GM21360 (cell line): ENCODE measurements around the gene GPR141.
A peak's percentile ranks its signal among the peaks of the same experiment; 100 is the strongest.

ENCODE experiments used
- ATAC-seq: cut with Tn5 transposase; IDR thresholded peaks from one replicate; pipeline ENCODE4 v1.9.1; 2021; ENCODE audit warnings: mild to moderate bottlenecking, moderate library complexity; ENCODE audit not compliant: unreplicated experiment

GPR141 gene

DNA sequence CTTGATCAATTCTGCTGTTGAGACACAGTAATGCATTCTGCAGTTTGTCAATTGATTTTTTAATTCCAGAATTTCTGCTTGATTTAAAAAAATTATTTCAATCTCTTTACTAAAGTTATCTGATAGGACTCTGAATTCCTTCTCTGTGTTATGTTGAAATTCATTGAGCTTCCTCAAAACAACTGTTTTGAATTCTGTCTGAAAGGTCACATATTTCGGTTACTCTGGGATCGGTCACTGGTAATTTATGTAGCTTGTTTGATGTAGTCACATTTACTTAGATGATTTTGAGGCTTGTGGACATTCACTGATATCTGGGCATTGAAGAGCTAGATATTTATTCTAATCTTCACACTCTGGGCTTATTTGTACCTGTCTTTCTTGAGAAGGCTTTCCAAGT lies 97.6 kb downstream of the GPR141 start:
- ATAC-seq = no peak

DNA sequence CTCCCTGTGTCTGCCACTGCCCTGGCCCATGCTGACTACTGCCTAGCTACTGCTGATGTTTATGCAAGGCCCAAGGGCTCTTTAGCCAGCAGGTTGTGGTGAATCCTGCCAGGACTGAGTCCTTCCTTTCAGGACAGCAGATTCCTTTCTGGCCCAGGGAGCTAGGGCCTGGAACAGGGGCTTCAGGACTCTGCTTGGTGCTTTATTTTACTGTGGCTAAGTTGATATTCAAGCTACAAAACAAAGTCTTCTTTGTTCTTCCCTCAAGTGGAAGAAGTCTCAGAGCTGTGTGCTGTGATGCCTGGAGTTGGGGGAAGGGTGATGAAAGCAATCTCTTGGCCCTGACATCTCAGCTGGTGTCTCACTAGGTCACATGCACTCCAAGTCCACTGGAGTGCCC lies 98.6 kb downstream of the GPR141 start:
- ATAC-seq = no peak

DNA sequence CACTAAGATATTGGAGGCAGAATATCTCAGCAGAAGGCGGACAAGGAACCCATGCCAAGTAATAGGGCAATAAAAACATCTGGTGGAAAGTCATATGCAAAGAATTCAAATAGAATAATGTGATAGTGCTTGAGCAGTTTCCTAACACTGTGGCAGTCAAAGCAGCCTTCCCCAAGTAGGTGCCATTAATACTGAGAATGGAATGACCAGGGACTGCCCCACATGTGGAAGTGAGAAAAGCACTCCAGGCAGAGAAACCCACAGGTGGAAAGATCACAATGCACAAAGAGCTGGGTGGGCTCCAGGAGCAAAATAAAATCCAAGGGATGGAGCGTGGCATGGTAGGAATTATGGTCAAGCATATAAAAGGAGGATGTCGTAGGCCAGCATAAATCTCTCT lies 100.4 kb downstream of the GPR141 start:
- no peak for ATAC-seq

DNA sequence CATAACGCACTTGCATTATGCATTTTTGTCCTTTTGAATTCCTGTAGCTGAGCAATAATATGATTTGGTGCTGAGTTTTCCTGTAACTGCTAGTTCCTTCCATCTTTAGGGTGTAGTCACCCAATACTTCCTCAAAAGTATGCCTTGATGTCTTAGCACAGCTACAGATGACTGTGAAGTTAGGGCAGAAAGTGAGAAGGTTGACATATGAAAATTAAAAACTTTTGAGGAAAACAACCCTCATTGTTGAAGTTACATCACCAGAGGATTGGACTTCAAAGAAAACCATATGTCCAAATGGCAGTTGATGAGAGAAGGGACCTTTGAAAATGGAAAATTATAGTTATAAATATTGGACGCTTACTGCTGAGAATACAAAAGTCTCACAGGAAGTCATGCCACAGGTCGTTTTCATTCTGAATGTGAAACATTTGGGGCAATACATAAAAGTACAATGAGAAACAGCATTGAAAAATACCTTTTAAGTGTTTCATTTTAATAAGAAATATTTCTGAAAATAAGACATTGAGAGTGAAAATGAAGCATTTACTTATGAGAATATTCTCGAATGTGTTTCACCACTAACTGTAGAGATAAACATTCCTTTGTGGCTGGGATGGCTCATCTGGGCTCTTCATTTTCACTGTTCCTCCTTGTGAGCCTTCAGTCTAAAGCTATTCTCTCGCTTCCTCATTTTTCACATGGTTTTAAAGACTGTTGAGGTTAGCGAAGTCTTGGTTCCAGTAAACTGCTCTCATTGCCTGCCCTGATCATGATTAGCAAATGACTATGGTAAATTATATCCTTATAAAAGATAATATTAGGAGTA lies 103.4 kb downstream of the GPR141 start:
- ATAC-seq = peak; percentile 83
